ENCODE measurements around the gene CDT1. TPM values are rescaled to one million over a fixed set of nuclear protein-coding genes. Genes with fewer than 3 reads are reported as not detected.

Gene CDT1
- total RNA-seq, 1 donor from 2014 or later: 25.3 TPM

DNA sequence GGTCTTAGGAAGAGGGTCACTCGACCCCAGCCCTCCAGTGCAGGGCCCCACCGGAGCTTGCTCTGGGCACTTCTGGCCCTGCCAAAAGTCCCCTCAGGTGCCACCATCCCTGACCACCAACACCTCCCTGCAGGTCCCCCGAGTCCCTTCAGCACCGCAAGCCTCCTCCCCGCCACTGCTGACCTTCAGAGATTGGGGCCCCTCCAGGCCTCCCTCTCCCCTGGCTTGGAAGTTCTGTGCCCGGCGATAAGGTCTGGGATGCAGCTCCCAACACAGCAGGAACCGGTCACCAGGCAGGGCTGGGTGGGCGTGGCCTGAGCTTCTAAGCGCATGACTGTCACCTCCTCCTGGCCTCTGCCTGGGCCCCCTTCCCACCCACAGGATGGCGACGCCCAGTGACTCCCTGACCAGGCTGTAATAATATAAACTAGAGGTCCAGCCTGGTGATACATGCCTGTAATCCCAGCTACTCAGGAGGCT is 29.7 kb upstream of the CDT1 start:
- Mint-ChIP-seq H3K27me3 (peaks cover 5% of the 10 kb centered on the region), H3K4me3 (ENCODE audit: low read depth) (no peak overlapping the region), H3K9me3 (ENCODE audit: low read depth) (no peaks in the 10 kb centered on the region), H3K27ac (no peak overlapping the region), H3K36me3 (ENCODE audit: insufficient read depth) (no peaks in the 10 kb centered on the region), H3K4me1 (ENCODE audit: low read depth) (peaks cover 17% of the 10 kb centered on the region)
- DNase-seq (ENCODE audit: low spot score, unreplicated experiment): no peak
- TF ChIP-seq, protein P1, sequence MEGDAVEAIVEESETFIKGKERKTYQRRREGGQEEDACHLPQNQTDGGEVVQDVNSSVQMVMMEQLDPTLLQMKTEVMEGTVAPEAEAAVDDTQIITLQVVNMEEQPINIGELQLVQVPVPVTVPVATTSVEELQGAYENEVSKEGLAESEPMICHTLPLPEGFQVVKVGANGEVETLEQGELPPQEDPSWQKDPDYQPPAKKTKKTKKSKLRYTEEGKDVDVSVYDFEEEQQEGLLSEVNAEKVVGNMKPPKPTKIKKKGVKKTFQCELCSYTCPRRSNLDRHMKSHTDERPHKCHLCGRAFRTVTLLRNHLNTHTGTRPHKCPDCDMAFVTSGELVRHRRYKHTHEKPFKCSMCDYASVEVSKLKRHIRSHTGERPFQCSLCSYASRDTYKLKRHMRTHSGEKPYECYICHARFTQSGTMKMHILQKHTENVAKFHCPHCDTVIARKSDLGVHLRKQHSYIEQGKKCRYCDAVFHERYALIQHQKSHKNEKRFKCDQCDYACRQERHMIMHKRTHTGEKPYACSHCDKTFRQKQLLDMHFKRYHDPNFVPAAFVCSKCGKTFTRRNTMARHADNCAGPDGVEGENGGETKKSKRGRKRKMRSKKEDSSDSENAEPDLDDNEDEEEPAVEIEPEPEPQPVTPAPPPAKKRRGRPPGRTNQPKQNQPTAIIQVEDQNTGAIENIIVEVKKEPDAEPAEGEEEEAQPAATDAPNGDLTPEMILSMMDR (IDR thresholded peaks at IDR 0.05; ENCODE audit: unreplicated experiment): no peak

DNA sequence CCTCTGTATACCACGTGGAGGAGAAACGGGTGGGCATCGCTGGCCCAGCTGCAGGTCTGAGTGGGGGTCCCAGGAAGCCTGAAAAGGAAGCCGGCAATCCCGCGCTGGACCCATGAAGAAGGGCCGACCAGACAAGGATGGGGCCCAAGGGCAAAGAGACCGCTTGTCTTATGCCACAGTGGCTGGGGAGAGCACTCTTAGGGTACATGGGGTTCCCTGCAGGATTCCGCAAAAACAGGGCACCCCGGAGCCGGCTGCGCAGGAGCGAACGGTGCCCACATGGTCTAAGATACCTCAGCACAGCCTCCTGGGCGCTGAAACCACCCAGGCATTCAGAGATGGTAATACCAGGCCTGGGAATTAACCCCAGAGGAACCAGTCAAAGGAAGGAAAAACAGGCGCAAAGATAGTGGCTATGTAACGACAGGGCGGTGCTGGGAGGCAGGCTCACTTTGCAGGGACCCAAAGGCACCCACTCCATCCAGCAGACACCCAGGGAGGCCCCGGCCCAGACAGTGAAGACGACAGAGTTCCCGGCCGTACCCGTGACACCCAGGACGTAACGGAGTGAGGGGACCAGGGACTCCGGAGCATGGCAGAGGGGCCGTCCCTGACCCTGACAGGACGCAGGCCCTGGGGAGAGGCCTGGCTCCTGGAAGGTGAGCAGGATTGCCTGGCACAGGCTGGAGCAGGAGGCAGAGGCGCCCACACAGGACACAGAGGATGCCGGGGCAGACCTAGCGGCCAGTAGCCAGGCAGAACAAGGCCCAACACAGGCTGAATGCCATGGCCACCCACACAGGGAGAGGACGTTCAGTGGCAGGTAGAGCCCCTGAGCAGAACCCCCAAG is 28.8 kb upstream of the CDT1 start:
- peaks cover 13% of the 10 kb centered on the region for H3K4me1 Mint-ChIP-seq (ENCODE audit: low read depth)
- H3K27ac Mint-ChIP-seq: no peak overlapping the region
- no peaks in the 10 kb centered on the region for H3K9me3 Mint-ChIP-seq (ENCODE audit: low read depth)
- DNase-seq (ENCODE audit: low spot score, unreplicated experiment): no peak
- TF ChIP-seq, protein P1 (IDR thresholded peaks at IDR 0.05; ENCODE audit: unreplicated experiment): no peak
- peaks cover 5% of the 10 kb centered on the region for H3K27me3 Mint-ChIP-seq
- no peak overlapping the region for H3K4me3 Mint-ChIP-seq (ENCODE audit: low read depth)
- no peaks in the 10 kb centered on the region for H3K36me3 Mint-ChIP-seq (ENCODE audit: insufficient read depth)

DNA sequence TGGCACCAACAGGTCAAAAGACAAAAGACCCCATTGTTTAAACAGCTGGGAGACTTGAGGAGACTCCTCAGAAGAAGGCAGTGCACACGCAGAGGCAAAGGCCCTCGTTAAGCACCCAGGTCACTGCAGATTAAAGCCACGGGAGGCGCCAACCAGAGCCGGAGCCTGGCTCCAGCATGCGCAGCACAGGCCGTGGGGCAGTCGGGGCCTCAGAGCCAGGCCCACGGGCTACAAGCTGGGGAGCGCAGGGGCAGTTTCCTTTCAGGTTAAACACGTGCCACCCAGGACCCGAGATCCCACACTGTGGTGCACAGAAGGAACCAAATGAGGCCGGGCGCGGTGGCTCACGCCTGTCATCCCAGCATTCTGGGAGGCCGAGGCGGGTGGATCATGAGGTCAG is 27.8 kb upstream of the CDT1 start:
- Mint-ChIP-seq H3K4me3 (ENCODE audit: low read depth) (no peak overlapping the region), H3K4me1 (ENCODE audit: low read depth) (peaks cover 15% of the 10 kb centered on the region), H3K27me3 (peaks cover 5% of the 10 kb centered on the region), H3K36me3 (ENCODE audit: insufficient read depth) (no peaks in the 10 kb centered on the region), H3K27ac (no peak overlapping the region), H3K9me3 (ENCODE audit: low read depth) (no peaks in the 10 kb centered on the region)
- DNase-seq (ENCODE audit: low spot score, unreplicated experiment): no peak
- TF ChIP-seq, protein P1 (IDR thresholded peaks at IDR 0.05; ENCODE audit: unreplicated experiment): no peak

DNA sequence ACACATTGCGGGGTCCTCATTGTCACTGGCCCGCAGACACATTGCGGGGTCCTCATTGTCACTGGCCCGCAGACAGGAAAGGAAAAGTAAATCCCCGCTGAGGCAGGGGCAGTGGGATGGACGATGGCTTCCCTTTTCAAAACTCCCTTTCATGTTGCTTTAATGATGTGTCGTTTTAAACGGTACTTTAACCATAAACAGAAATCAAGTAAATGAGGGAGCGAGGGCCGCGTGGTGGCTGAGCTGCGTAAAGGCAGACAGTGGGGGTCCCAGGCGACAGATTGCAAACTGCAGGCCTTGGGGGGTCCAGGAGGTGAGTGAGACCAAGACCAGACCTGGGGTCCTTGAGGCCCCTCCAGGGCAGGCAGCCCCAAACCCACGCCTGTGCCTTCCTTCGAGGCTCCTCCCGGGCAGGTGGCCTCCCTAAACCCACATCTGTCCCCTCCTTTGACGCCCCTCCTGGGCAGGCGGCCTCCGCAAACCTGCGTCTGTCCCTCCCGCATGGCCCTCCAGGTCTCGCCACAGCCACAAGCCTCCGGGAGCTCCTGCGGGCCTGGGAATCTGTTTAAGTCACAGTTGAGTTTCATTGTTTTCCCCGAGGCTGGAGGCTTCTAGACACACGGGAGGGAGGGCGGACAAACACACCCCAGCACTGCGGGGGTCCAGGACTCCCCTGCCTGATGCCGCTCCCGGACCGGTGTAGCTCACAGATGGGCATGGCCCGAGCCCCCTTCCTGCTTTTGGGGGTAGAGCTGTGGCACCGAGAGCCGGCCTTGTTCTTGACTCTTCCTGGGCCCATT is 25.9 kb upstream of the CDT1 start:
- no peaks in the 10 kb centered on the region for H3K9me3 Mint-ChIP-seq (ENCODE audit: low read depth)
- H3K36me3 Mint-ChIP-seq (ENCODE audit: insufficient read depth): no peaks in the 10 kb centered on the region
- H3K4me3 Mint-ChIP-seq (ENCODE audit: low read depth): no peak overlapping the region
- no peak overlapping the region for H3K27ac Mint-ChIP-seq
- H3K4me1 Mint-ChIP-seq (ENCODE audit: low read depth): peaks cover 11% of the 10 kb centered on the region
- TF ChIP-seq, protein P1 (IDR thresholded peaks at IDR 0.05; ENCODE audit: unreplicated experiment): no peak
- peaks cover 13% of the 10 kb centered on the region for H3K27me3 Mint-ChIP-seq
- DNase-seq (ENCODE audit: low spot score, unreplicated experiment): no peak

DNA sequence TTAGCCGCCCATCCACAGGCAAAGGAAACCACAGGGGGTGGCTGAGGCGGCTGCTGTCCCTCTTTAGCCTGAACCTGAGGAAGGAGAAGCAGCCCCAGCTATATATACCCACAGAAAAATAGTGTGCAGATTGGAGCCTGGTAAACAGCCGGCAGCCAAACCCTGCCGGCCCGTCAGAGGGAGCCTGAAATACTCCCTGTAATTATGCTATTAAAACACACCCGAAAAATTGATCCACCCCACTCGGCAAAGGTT is 25.4 kb upstream of the CDT1 start:
- Mint-ChIP-seq H3K36me3 (ENCODE audit: insufficient read depth) (no peaks in the 10 kb centered on the region), H3K27ac (no peak overlapping the region), H3K27me3 (peaks cover 18% of the 10 kb centered on the region), H3K4me1 (ENCODE audit: low read depth) (peaks cover 7% of the 10 kb centered on the region), H3K4me3 (ENCODE audit: low read depth) (no peak overlapping the region), H3K9me3 (ENCODE audit: low read depth) (no peaks in the 10 kb centered on the region)
- TF ChIP-seq, protein P1 (IDR thresholded peaks at IDR 0.05; ENCODE audit: unreplicated experiment): no peak
- no peak for DNase-seq (ENCODE audit: low spot score, unreplicated experiment)
